ENCODE measurements around the gene GPC6. TPM values are rescaled to one million over a fixed set of nuclear protein-coding genes. Genes with fewer than 3 reads are reported as not detected.

Gene GPC6
- total RNA-seq, 2 donors from 2014 or later, result not detected

GRCh38 chr13:94217370-94217769 lies 990.8 kb downstream of the GPC6 start:
- Mint-ChIP-seq H3K36me3 (ENCODE audit: low read depth) (no peaks in the 10 kb centered on the region), H3K27me3 (no peaks in the 10 kb centered on the region), H3K4me3 (no peak overlapping the region), H3K9me3 (no peaks in the 10 kb centered on the region), H3K27ac (no peak overlapping the region), H3K4me1 (no peaks in the 10 kb centered on the region)
- ATAC-seq (replicated peaks), result no peak

- no peak overlapping the region for H3K4me3 Mint-ChIP-seq
- no peak overlapping the region for H3K27ac Mint-ChIP-seq
- no peak for ATAC-seq (replicated peaks)
- no peaks in the 10 kb centered on the region for H3K27me3 Mint-ChIP-seq
- no peaks in the 10 kb centered on the region for H3K9me3 Mint-ChIP-seq
- H3K36me3 Mint-ChIP-seq (ENCODE audit: low read depth), result no peaks in the 10 kb centered on the region
- no peaks in the 10 kb centered on the region for H3K4me1 Mint-ChIP-seq
Measured at GRCh38 chr13:94218537-94218936, 991.9 kb downstream of the GPC6 start.

DNA sequence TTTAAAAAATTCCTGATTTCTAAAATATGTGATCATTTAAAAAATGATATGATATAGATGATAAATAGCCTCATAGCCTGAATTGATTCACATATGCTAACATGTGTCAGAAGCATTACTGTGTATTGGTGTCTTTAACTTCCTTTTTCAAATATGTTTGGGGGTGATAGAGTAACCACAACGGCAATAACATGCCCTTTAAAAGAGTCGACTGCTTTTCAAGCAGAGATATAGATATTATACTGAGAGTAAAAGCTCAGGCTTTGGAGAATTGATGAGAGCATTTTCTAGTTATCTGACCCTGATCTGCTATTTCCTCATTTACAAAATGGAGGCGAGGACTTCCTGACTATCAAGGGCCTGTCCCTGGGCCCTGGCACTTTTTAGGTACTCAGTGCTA lies 992.3 kb downstream of the GPC6 start:
- Mint-ChIP-seq H3K9me3 (no peaks in the 10 kb centered on the region), H3K36me3 (ENCODE audit: low read depth) (no peaks in the 10 kb centered on the region), H3K4me1 (no peaks in the 10 kb centered on the region), H3K27me3 (no peaks in the 10 kb centered on the region), H3K4me3 (no peak overlapping the region), H3K27ac (no peak overlapping the region)
- no peak for ATAC-seq (replicated peaks)

DNA sequence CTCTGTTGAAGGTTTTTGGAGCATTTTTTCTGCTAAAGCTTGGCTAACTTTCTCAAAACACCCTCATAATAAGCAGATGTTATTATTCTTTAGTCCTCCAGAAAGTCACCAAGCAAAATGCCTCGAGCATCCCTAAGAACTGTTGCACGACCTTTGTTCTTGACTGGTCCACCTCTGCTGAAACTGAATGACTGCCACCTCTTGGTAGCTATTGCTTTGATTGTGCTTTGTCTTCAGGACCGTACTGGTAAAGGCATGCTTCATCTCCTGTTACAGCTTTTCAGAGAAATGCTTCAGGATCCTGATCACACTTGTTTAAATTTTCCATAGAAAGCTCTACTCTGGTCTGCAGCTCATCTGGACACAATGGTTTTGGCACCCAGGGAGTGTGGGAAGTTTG lies 998.1 kb downstream of the GPC6 start:
- no peaks in the 10 kb centered on the region for H3K9me3 Mint-ChIP-seq

DNA sequence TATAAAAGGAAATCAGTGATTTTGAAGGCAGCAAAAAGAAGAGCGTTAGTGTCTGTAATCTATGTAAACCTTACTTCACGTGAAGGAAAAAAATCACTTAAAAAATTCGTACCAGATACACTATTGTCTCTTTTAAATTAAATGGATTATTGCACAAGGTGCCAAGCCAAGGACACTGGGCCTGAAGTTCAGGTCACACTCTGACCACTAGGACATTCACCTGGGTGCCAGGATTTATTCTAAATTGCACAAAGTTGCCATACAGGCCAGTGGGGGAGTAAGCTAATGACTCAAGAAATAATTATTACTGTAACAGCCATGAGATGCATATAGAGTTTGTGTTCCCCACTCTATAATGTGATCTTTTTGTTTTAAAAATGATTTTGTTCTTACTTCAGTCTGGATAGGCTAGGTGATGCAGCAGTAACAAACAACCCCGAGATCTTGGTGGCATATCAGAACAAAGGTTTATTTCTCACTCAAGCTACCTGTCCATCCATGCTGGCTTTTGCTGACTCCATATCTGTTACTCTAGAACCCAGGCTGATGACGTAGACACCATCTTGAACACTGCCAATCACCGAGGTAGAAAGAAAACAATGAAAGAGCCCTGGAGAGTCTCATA lies 1000.8 kb downstream of the GPC6 start:
- peaks cover 4% of the 10 kb centered on the region for H3K27me3 Mint-ChIP-seq
- H3K4me3 Mint-ChIP-seq, result no peak overlapping the region
- no peak for ATAC-seq (replicated peaks)
- no peak overlapping the region for H3K27ac Mint-ChIP-seq
- H3K4me1 Mint-ChIP-seq, result no peaks in the 10 kb centered on the region
- no peaks in the 10 kb centered on the region for H3K9me3 Mint-ChIP-seq
- H3K36me3 Mint-ChIP-seq (ENCODE audit: low read depth), result no peaks in the 10 kb centered on the region

More for the DNA sequence above, 998.1 kb downstream of the GPC6 start:
- Mint-ChIP-seq H3K4me3 (no peak overlapping the region), H3K4me1 (no peaks in the 10 kb centered on the region), H3K27me3 (peaks cover 4% of the 10 kb centered on the region), H3K36me3 (ENCODE audit: low read depth) (no peaks in the 10 kb centered on the region), H3K27ac (no peak overlapping the region)
- ATAC-seq (replicated peaks), result no peak

GRCh38 chr13:94228763-94229162 lies 1002.2 kb downstream of the GPC6 start:
- no peak overlapping the region for H3K27ac Mint-ChIP-seq
- H3K4me3 Mint-ChIP-seq, result no peak overlapping the region
- H3K4me1 Mint-ChIP-seq, result no peaks in the 10 kb centered on the region
- H3K9me3 Mint-ChIP-seq, result no peaks in the 10 kb centered on the region
- no peak for ATAC-seq (replicated peaks)
- no peaks in the 10 kb centered on the region for H3K36me3 Mint-ChIP-seq (ENCODE audit: low read depth)
- peaks cover 4% of the 10 kb centered on the region for H3K27me3 Mint-ChIP-seq

DNA sequence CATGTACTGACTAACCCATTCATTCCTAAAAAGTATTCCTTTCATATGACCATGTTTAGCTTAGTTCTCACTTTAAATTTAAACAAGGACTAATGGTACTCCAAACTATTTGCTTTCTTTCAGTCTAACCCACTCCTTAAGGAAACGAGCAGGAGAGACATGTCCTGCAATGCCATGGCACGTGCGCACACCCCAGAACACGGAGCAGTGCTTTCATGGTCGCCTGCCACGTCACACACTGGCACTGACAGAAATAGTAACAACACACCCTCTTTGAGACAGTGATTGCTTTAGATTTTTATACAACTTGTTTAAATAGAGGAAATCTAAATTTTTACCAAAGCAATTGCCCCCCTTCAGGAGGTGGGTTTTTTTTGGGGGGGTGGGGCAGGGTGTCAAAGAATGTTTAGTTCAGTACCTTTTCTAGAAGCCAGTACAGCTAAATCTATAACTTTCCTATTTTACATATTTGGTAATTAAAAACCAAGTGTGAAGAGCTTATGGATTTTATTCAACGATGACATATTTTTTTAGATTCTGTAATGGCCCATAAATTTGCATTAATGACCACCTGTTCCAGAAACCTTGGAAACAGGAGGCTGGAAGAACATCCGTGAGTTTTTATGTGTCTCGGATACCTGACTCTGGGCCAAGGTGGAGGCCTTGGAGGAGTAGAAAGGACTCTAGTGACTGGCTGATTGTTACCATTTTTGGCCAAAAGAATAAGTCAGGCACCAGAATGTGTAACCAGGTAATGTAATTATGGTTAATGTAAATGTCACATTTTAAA lies 1005.7 kb downstream of the GPC6 start:
- ATAC-seq (replicated peaks), result no peak
- Mint-ChIP-seq H3K4me3 (no peak overlapping the region), H3K9me3 (peaks cover 4% of the 10 kb centered on the region), H3K4me1 (peaks cover 9% of the 10 kb centered on the region), H3K27ac (no peak overlapping the region), H3K36me3 (ENCODE audit: low read depth) (no peaks in the 10 kb centered on the region), H3K27me3 (no peaks in the 10 kb centered on the region)

- Mint-ChIP-seq H3K9me3 (peaks cover 4% of the 10 kb centered on the region), H3K27me3 (no peaks in the 10 kb centered on the region), H3K36me3 (ENCODE audit: low read depth) (no peaks in the 10 kb centered on the region), H3K4me1 (peaks cover 10% of the 10 kb centered on the region), H3K4me3 (no peak overlapping the region), H3K27ac (no peak overlapping the region)
- ATAC-seq (replicated peaks), result no peak
Measured at GRCh38 chr13:94232956-94233355, 1006.3 kb downstream of the GPC6 start.

- Mint-ChIP-seq H3K4me3 (no peak overlapping the region), H3K36me3 (ENCODE audit: low read depth) (no peaks in the 10 kb centered on the region)
Measured at GRCh38 chr13:94233401-94233800, 1006.8 kb downstream of the GPC6 start.

DNA sequence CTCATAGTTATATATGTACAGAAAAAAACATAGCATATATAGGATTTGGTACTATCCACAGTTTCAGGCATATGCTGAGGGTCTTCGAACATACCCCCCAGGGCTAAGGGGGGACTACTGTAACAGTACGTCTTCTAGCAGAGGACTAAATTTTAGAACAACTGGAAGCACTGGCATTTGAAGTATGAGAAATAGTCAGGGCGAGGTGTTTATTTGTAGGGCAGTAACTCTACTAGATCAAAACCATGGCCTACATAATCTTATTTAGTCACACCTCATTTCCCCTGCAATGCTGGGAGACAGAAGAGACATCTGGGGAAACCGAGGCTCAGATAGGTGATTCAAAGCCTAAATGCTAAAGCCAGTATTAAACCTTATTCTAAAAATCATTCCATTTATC lies 1007.2 kb downstream of the GPC6 start:
- Mint-ChIP-seq H3K9me3 (peaks cover 4% of the 10 kb centered on the region), H3K27me3 (peaks cover 3% of the 10 kb centered on the region), H3K4me1 (peaks cover 15% of the 10 kb centered on the region), H3K27ac (no peak overlapping the region), H3K36me3 (ENCODE audit: low read depth) (no peaks in the 10 kb centered on the region), H3K4me3 (no peak overlapping the region)
- no peak for ATAC-seq (replicated peaks)

More at GRCh38 chr13:94233401-94233800, 1006.8 kb downstream of the GPC6 start:
- Mint-ChIP-seq H3K4me1 (peaks cover 10% of the 10 kb centered on the region), H3K27ac (no peak overlapping the region), H3K9me3 (peaks cover 4% of the 10 kb centered on the region), H3K27me3 (no peaks in the 10 kb centered on the region)
- ATAC-seq (replicated peaks), result no peak

GRCh38 chr13:94234738-94235137 lies 1008.1 kb downstream of the GPC6 start:
- no peak overlapping the region for H3K4me3 Mint-ChIP-seq
- no peaks in the 10 kb centered on the region for H3K36me3 Mint-ChIP-seq (ENCODE audit: low read depth)
- H3K9me3 Mint-ChIP-seq, result peaks cover 4% of the 10 kb centered on the region
- H3K4me1 Mint-ChIP-seq, result peaks cover 20% of the 10 kb centered on the region
- no peak overlapping the region for H3K27ac Mint-ChIP-seq
- no peak for ATAC-seq (replicated peaks)
- H3K27me3 Mint-ChIP-seq, result peaks cover 3% of the 10 kb centered on the region

DNA sequence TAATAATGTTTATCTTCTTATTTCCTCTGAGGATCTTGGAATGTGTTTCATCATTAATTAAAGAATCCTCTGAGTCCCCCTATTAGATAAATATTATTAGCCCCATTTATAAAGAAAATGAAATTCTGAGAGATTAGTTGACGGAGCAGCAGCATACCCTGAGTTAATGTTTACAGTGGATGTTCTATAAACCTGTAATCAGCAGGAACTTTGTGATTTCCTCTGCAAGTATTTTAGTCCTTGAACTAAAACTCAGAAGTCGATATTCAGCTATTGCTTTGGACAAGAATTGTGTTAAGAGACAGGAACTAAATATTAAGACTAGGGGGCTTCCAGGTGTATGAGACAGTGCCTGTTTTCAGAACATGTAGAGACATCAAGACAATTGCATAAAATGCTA lies 1009.5 kb downstream of the GPC6 start:
- H3K4me3 Mint-ChIP-seq, result no peak overlapping the region
- peaks cover 20% of the 10 kb centered on the region for H3K4me1 Mint-ChIP-seq
- peaks cover 3% of the 10 kb centered on the region for H3K27me3 Mint-ChIP-seq
- no peak overlapping the region for H3K27ac Mint-ChIP-seq
- H3K36me3 Mint-ChIP-seq (ENCODE audit: low read depth), result no peaks in the 10 kb centered on the region
- H3K9me3 Mint-ChIP-seq, result peaks cover 4% of the 10 kb centered on the region
- no peak for ATAC-seq (replicated peaks)

DNA sequence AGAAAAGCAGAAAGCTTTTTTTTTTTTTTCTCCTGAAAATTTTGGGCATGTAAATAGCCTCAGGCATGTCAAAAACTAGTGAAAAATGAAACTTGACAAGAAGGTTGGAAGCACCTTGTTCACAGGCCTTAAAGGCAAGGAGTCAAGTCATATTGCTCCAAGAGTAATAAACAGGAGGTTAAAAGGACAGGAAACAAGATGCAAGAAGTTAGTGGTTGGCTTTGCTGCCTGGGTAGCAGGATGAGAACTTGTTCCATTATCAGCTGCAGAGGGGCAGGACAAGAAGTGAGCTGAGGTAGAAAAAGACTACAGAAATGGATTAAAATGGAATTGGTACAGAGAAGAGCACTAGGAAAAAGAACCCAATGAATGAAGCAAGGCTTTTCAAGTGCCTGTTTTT lies 1010.3 kb downstream of the GPC6 start:
- H3K27me3 Mint-ChIP-seq, result peaks cover 3% of the 10 kb centered on the region
- no peak overlapping the region for H3K4me3 Mint-ChIP-seq
- peak; percentile 46 for ATAC-seq (replicated peaks)
- peaks cover 4% of the 10 kb centered on the region for H3K9me3 Mint-ChIP-seq
- H3K36me3 Mint-ChIP-seq (ENCODE audit: low read depth), result no peaks in the 10 kb centered on the region
- peak overlapping the region; percentile 51 for H3K27ac Mint-ChIP-seq
- peaks cover 20% of the 10 kb centered on the region for H3K4me1 Mint-ChIP-seq

DNA sequence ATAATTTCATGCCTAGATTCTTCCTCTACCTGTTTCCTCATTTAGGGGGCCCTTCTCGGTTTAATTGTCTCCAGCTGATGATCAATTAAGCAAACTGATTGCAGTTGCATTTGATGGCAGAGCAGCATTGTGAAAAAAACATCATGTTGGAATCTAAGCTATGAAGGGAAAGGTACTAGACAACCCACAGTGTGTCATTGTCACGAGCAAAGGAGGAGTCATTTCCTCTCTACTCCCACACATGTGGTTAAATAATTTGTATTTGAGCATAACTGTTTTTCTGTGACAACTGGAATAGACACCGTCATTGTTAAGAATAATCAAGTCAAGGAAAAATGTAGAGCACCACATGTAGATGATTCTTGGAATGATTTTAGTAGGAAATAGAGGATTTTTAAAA lies 1012.5 kb downstream of the GPC6 start:
- Mint-ChIP-seq H3K4me3 (peak overlapping the region; percentile 10), H3K9me3 (peaks cover 4% of the 10 kb centered on the region), H3K27me3 (peaks cover 3% of the 10 kb centered on the region), H3K27ac (no peak overlapping the region), H3K36me3 (ENCODE audit: low read depth) (no peaks in the 10 kb centered on the region), H3K4me1 (peaks cover 20% of the 10 kb centered on the region)
- ATAC-seq (replicated peaks), result peak; percentile 73

GRCh38 chr13:94242554-94242953 lies 1015.9 kb downstream of the GPC6 start:
- Mint-ChIP-seq H3K36me3 (ENCODE audit: low read depth) (no peaks in the 10 kb centered on the region), H3K27me3 (peaks cover 3% of the 10 kb centered on the region), H3K4me1 (peaks cover 10% of the 10 kb centered on the region), H3K27ac (no peak overlapping the region), H3K4me3 (no peak overlapping the region), H3K9me3 (no peaks in the 10 kb centered on the region)
- no peak for ATAC-seq (replicated peaks)

All from activated T-helper 17 cell treated with anti-CD3 and anti-CD28 coated beads, Interleukin-2, amount 50 U/mL, for 72 hours (primary cell).